Brain microvascular endothelial cell (primary cell): Measurements from ENCODE around the gene KRTAP5-9.
"Not testable (repeated sequence)": the region's sequence is repeated elsewhere in the genome, so short reads cannot be mapped to it uniquely, and the experiment has no call there.

Experiments used
- DNase-seq: peaks from one replicate; pipeline ENCODE4 v3.0.0-alpha.2; 2020
- H3K27ac ChIP-seq: fragments of 250-450 bp; sonication (Bioruptor Pico); 2 replicates; pipeline ENCODE4 v1.5.1; 2020; ENCODE audit warnings: mild to moderate bottlenecking, moderate library complexity
- H3K27me3 ChIP-seq: fragments of 250-450 bp; sonication (Bioruptor Pico); replicated peaks from 2 replicates; pipeline ENCODE4 v1.5.1; 2020; ENCODE audit warnings: mild to moderate bottlenecking
- H3K36me3 ChIP-seq: fragments of 250-450 bp; sonication (Bioruptor Pico); replicated peaks from 2 replicates; pipeline ENCODE4 v1.5.1; 2020; ENCODE audit warnings: mild to moderate bottlenecking
- H3K4me3 ChIP-seq: 2 replicates; pipeline ENCODE4 v1.5.1; 2011; ENCODE audit warnings: low read depth, mild to moderate bottlenecking, control low read depth, low read length, moderate library complexity
- in situ Hi-C: cut with HindIII; loops from 2 replicates; pipeline ENCODE4 v1.10.0; 2017; ENCODE audit warnings: low sequenced_read_pairs, low pct_ligation_motif_present
- TF ChIP-seq, protein P1 (sequence below): IDR thresholded peaks from 2 replicates; pipeline ENCODE4 v1.5.1; 2011; ENCODE audit warnings: low read depth, mild to moderate bottlenecking, moderate library complexity, low read length, control low read depth, inconsistent platforms; ENCODE audit errors: missing control alignments

The KRTAP5-9 gene

DNA sequence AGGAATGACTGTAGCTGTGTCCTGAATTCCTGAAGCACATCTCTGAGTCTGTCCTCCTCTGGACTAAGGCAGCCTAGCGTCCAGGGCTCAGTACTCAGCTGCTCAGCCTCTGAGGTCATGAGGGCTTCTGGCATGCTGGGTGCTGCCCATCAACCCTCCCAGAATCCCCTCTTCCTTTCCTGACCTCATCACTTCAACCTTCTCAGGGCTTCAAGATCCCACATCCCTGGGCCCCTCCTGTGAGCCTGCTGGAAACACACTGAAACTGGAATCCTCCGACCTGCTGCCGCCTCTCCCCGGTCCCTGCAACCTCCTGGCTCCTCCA lies 9.6 kb upstream of the KRTAP5-9 start:
- Histone ChIP-seq H3K36me3 (no peaks in the 10 kb centered on the region), H3K4me3 (no peak overlapping the region), H3K27me3 (no peaks in the 10 kb centered on the region), H3K27ac (no peak overlapping the region)
- TF ChIP-seq, protein P1, sequence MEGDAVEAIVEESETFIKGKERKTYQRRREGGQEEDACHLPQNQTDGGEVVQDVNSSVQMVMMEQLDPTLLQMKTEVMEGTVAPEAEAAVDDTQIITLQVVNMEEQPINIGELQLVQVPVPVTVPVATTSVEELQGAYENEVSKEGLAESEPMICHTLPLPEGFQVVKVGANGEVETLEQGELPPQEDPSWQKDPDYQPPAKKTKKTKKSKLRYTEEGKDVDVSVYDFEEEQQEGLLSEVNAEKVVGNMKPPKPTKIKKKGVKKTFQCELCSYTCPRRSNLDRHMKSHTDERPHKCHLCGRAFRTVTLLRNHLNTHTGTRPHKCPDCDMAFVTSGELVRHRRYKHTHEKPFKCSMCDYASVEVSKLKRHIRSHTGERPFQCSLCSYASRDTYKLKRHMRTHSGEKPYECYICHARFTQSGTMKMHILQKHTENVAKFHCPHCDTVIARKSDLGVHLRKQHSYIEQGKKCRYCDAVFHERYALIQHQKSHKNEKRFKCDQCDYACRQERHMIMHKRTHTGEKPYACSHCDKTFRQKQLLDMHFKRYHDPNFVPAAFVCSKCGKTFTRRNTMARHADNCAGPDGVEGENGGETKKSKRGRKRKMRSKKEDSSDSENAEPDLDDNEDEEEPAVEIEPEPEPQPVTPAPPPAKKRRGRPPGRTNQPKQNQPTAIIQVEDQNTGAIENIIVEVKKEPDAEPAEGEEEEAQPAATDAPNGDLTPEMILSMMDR, result no peak
- DNase-seq, result no peak
- in situ Hi-C loops, result no loop called here

DNA sequence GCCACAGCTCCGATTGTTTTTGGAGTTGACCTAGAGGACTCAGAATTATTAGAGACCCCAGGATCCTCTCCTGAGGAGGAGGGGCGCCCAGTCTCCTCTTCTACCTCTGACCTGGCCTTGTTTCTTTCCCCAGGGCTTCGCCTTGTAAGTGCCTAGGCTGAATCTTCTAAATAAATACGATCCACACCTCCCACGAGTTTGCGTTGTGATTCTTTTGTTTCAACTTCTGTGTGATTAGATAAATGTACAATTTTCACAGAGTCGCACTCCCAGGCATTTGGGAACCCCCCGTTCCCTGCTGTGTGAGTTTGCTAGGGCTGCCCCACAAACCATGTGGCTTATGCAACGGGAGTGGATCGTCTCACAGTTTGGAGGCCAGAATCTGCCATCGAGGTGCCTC lies 9.2 kb upstream of the KRTAP5-9 start:
- H3K4me3 ChIP-seq, result no peak overlapping the region
- TF ChIP-seq, protein P1, result no peak
- in situ Hi-C loops, result no loop called here

GRCh38 chr11:71539971-71540370 lies 8.2 kb upstream of the KRTAP5-9 start:
- H3K27me3 ChIP-seq, in situ Hi-C loops, H3K27ac ChIP-seq, DNase-seq, H3K4me3 ChIP-seq, H3K36me3 ChIP-seq: not testable (repeated sequence)

More for the DNA sequence above, 9.2 kb upstream of the KRTAP5-9 start:
- Histone ChIP-seq H3K36me3 (no peaks in the 10 kb centered on the region), H3K27me3 (no peaks in the 10 kb centered on the region), H3K27ac (no peak overlapping the region)
- DNase-seq, result no peak

GRCh38 chr11:71540521-71541304 lies 7.5 kb upstream of the KRTAP5-9 start:
- H3K27me3 ChIP-seq, H3K27ac ChIP-seq, in situ Hi-C loops, DNase-seq, H3K36me3 ChIP-seq, H3K4me3 ChIP-seq: not testable (repeated sequence)

DNA sequence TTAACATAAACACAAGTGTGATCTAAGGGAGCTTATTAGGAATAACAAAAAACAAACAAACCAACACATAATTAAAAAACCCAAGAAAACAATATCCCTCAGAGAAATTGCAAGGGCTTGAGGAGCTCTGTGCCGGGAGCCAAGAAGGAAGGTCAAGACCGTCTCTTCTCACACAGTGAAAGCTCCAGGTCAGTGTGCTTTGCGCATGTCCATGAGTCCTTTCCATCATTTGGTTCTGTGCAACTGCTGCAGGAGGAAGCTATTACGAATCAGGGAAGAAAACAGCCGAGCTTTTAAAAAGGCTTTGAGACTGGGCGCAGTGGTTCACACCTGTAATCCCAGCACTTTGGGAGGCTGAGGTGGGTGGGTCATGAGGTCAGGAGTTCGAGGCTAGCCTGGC lies 5.8 kb upstream of the KRTAP5-9 start:
- H3K27me3 ChIP-seq, result no peaks in the 10 kb centered on the region
- H3K36me3 ChIP-seq, result no peaks in the 10 kb centered on the region
- in situ Hi-C loops, result no loop called here
- H3K27ac ChIP-seq, result no peak overlapping the region
- TF ChIP-seq, protein P1, result no peak
- DNase-seq, result no peak
- H3K4me3 ChIP-seq, result no peak overlapping the region

- Histone ChIP-seq H3K4me3 (no peak overlapping the region), H3K27ac (no peak overlapping the region), H3K27me3 (no peaks in the 10 kb centered on the region), H3K36me3 (no peaks in the 10 kb centered on the region)
- in situ Hi-C loops, result no loop called here
- TF ChIP-seq, protein P1, result no peak
- DNase-seq, result no peak
Measured at GRCh38 chr11:71542879-71543777, 5.1 kb upstream of the KRTAP5-9 start.
